T-helper 1 cell treated with Interleukin-12 subunit alpha and Interleukin-12 subunit beta and Interleukin-4 antibody, amounts not matched to agents 30 μg/mL and 1 μg/mL, for 36 hours (primary cell): Measurements from ENCODE around the gene DNM3.

Source experiments
- H3K27ac Mint-ChIP-seq: one replicate; pipeline ENCODE4 v1.8.0; 2021; ENCODE audit warnings: mild to moderate bottlenecking, mixed read lengths
- H3K27me3 Mint-ChIP-seq: one replicate; pipeline ENCODE4 v1.8.0; 2021; ENCODE audit warnings: low read depth, mixed read lengths
- H3K36me3 Mint-ChIP-seq: one replicate; pipeline ENCODE4 v1.8.0; 2021; ENCODE audit warnings: low read depth, mixed read lengths
- H3K4me1 Mint-ChIP-seq: one replicate; pipeline ENCODE4 v1.8.0; 2021; ENCODE audit warnings: low read depth, mixed read lengths
- H3K4me3 Mint-ChIP-seq: one replicate; pipeline ENCODE4 v1.8.0; 2021; ENCODE audit warnings: mild to moderate bottlenecking, moderate library complexity, mixed read lengths
- H3K9me3 Mint-ChIP-seq: one replicate; pipeline ENCODE4 v1.8.0; 2021; ENCODE audit warnings: mixed read lengths

Gene DNM3

GRCh38 chr1:172107316-172107975 is 266.1 kb downstream of the DNM3 start:
- Mint-ChIP-seq H3K4me3 (no peak overlapping the region), H3K4me1 (no peaks in the 10 kb centered on the region), H3K9me3 (no peaks in the 10 kb centered on the region), H3K36me3 (no peaks in the 10 kb centered on the region), H3K27me3 (peaks cover 15% of the 10 kb centered on the region), H3K27ac (no peak overlapping the region)

GRCh38 chr1:172108161-172108893 is 267.0 kb downstream of the DNM3 start:
- H3K4me3 Mint-ChIP-seq = no peak overlapping the region
- no peak overlapping the region for H3K27ac Mint-ChIP-seq
- peaks cover 11% of the 10 kb centered on the region for H3K27me3 Mint-ChIP-seq
- H3K4me1 Mint-ChIP-seq = no peaks in the 10 kb centered on the region
- H3K36me3 Mint-ChIP-seq = no peaks in the 10 kb centered on the region
- no peaks in the 10 kb centered on the region for H3K9me3 Mint-ChIP-seq

DNA sequence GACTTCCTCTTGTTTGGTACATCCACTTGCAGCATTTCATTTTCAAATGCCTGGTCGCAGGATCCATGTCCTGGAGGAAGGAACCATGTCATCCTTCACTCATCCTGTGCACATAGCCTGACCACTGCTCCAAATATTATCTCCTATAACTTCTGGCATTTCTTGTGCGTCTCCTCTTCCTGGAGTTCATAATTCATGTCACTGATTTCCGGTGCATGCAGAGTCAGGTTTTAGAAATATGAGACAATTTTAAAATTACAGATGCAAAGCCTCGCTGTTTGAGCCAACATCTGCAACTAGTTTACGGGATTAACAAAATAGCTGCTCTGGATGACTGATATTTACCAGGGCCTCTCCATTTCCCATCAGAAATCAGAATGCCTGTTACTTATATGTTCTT is 268.1 kb downstream of the DNM3 start:
- Mint-ChIP-seq H3K4me1 (no peaks in the 10 kb centered on the region), H3K27ac (no peak overlapping the region), H3K27me3 (peaks cover 11% of the 10 kb centered on the region), H3K9me3 (no peaks in the 10 kb centered on the region), H3K4me3 (no peak overlapping the region), H3K36me3 (no peaks in the 10 kb centered on the region)

DNA sequence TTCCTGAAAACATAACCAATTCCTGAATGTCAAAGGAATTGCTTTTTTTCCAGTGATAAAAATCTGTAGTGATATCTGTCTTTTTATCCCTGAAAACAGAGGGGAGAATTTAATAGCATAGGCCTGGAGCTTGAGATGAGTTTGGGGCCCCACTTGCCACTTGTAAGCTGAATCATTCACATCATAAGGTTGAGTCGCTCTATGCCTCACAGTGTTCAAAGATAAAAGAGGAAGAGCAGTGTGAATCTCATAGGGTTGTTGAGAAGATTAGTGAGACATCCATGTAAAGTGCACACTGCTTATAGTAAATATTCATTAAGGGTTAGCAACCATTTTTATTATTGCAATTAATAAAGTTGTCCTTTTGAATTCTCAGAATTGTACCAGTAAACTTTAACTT is 271.3 kb downstream of the DNM3 start:
- Mint-ChIP-seq H3K36me3 (peaks cover 3% of the 10 kb centered on the region), H3K4me1 (peaks cover 5% of the 10 kb centered on the region), H3K27ac (no peak overlapping the region), H3K4me3 (no peak overlapping the region), H3K27me3 (peaks cover 17% of the 10 kb centered on the region), H3K9me3 (no peaks in the 10 kb centered on the region)

- Mint-ChIP-seq H3K36me3 (peaks cover 11% of the 10 kb centered on the region), H3K4me1 (peaks cover 16% of the 10 kb centered on the region), H3K4me3 (peak overlapping the region; percentile 6), H3K27me3 (peaks cover 5% of the 10 kb centered on the region), H3K27ac (peak overlapping the region; percentile 58), H3K9me3 (peaks cover 5% of the 10 kb centered on the region)
Observed at GRCh38 chr1:172117800-172118199, 276.5 kb downstream of the DNM3 start.

GRCh38 chr1:172118618-172119017 is 277.3 kb downstream of the DNM3 start:
- Mint-ChIP-seq H3K4me3 (no peak overlapping the region), H3K9me3 (peaks cover 5% of the 10 kb centered on the region), H3K27me3 (peaks cover 5% of the 10 kb centered on the region), H3K4me1 (peaks cover 16% of the 10 kb centered on the region), H3K27ac (no peak overlapping the region), H3K36me3 (peaks cover 11% of the 10 kb centered on the region)

DNA sequence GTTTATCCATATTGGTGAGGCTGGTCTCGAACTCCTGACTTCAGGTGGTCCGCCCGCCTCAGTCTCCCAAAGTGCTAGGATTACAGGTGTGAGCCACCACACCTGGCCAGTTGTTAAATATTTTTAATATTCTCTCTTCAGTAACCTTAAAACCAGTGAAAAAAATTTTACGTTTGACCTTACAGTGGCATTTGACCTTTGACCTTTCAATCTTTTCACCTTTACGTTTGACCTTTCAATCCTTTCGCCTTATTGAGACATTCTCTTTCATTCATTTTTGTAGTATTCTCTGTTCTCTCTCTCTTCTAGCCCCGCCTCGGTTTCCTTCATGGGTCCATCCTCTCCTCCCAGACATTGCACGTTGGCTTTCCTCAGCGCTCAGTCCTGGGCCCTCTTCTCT is 277.9 kb downstream of the DNM3 start:
- Mint-ChIP-seq H3K36me3 (peaks cover 11% of the 10 kb centered on the region), H3K9me3 (peaks cover 5% of the 10 kb centered on the region), H3K27me3 (peaks cover 5% of the 10 kb centered on the region), H3K4me3 (no peak overlapping the region), H3K4me1 (peaks cover 16% of the 10 kb centered on the region), H3K27ac (no peak overlapping the region)

- Mint-ChIP-seq H3K27me3 (peaks cover 1% of the 10 kb centered on the region), H3K36me3 (peaks cover 11% of the 10 kb centered on the region), H3K4me1 (peaks cover 16% of the 10 kb centered on the region), H3K9me3 (peaks cover 5% of the 10 kb centered on the region), H3K27ac (no peak overlapping the region), H3K4me3 (no peak overlapping the region)
Observed at GRCh38 chr1:172120381-172120780, 279.1 kb downstream of the DNM3 start.

DNA sequence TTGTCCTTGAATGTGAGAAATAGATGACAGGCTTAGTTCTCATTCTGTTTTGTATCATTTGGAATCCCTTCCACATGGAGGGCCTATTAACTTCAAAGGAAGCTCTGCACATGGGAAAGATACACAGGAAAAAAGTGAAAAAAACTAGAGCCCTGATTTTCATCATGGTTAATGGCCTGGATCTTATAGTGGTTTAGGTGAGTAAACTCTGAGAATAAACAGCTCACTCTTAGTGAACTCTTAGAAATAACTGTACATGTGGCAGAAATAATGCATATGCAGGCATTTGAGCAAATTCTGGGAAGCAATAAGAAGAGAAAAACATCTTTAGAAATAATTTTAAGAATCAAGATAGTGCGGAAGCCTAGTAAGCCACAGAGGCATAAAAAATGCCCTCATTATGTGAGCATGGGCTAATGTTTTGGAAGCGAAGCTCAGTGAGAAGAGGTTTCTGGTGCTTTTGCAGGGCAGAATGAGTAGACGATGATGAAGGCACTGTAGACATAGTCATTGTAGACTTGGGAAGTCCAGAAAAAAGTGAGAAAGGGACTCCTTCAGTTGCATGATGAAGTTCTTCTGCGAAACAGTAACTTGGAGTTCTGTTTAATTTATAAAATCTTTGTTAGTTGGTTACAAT is 279.9 kb downstream of the DNM3 start:
- H3K4me3 Mint-ChIP-seq = no peak overlapping the region
- peaks cover 16% of the 10 kb centered on the region for H3K4me1 Mint-ChIP-seq
- peaks cover 5% of the 10 kb centered on the region for H3K9me3 Mint-ChIP-seq
- no peak overlapping the region for H3K27ac Mint-ChIP-seq
- H3K36me3 Mint-ChIP-seq = peaks cover 11% of the 10 kb centered on the region
- no peaks in the 10 kb centered on the region for H3K27me3 Mint-ChIP-seq

DNA sequence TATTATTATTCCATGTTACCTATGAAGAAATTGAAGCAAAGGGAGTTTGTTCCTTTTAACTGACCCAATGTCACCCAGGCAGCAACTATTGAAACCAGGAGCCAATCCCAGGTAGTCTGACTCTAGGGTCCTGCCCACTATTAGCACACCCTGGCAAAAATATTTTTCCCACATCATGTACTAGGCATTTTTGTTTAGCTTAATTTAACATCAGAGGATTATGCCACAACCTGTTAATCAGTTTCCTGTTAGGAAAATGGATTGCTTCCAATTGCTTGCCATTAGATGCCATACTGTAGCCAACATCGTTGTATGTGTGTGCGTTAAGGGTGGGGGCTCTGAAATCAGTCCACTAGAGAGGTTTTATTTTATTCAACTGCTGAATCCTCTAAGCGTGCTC is 281.1 kb downstream of the DNM3 start:
- Mint-ChIP-seq H3K36me3 (peaks cover 12% of the 10 kb centered on the region), H3K9me3 (peaks cover 5% of the 10 kb centered on the region), H3K27me3 (no peaks in the 10 kb centered on the region), H3K4me1 (peaks cover 14% of the 10 kb centered on the region), H3K4me3 (no peak overlapping the region), H3K27ac (no peak overlapping the region)

GRCh38 chr1:172125250-172125649 is 284.0 kb downstream of the DNM3 start:
- no peak overlapping the region for H3K4me3 Mint-ChIP-seq
- no peaks in the 10 kb centered on the region for H3K27me3 Mint-ChIP-seq
- H3K27ac Mint-ChIP-seq = no peak overlapping the region
- H3K36me3 Mint-ChIP-seq = peaks cover 3% of the 10 kb centered on the region
- peaks cover 7% of the 10 kb centered on the region for H3K9me3 Mint-ChIP-seq
- H3K4me1 Mint-ChIP-seq = no peaks in the 10 kb centered on the region

- peaks cover 3% of the 10 kb centered on the region for H3K36me3 Mint-ChIP-seq
- no peaks in the 10 kb centered on the region for H3K27me3 Mint-ChIP-seq
- H3K4me1 Mint-ChIP-seq = no peaks in the 10 kb centered on the region
- peaks cover 7% of the 10 kb centered on the region for H3K9me3 Mint-ChIP-seq
- H3K27ac Mint-ChIP-seq = no peak overlapping the region
- H3K4me3 Mint-ChIP-seq = no peak overlapping the region
Observed at GRCh38 chr1:172125812-172126430, 284.6 kb downstream of the DNM3 start.

GRCh38 chr1:172132836-172133235 is 291.5 kb downstream of the DNM3 start:
- H3K27ac Mint-ChIP-seq = no peak overlapping the region
- H3K9me3 Mint-ChIP-seq = peaks cover 7% of the 10 kb centered on the region
- H3K27me3 Mint-ChIP-seq = no peaks in the 10 kb centered on the region
- H3K4me3 Mint-ChIP-seq = no peak overlapping the region
- H3K36me3 Mint-ChIP-seq = peaks cover 7% of the 10 kb centered on the region
- H3K4me1 Mint-ChIP-seq = peaks cover 14% of the 10 kb centered on the region

DNA sequence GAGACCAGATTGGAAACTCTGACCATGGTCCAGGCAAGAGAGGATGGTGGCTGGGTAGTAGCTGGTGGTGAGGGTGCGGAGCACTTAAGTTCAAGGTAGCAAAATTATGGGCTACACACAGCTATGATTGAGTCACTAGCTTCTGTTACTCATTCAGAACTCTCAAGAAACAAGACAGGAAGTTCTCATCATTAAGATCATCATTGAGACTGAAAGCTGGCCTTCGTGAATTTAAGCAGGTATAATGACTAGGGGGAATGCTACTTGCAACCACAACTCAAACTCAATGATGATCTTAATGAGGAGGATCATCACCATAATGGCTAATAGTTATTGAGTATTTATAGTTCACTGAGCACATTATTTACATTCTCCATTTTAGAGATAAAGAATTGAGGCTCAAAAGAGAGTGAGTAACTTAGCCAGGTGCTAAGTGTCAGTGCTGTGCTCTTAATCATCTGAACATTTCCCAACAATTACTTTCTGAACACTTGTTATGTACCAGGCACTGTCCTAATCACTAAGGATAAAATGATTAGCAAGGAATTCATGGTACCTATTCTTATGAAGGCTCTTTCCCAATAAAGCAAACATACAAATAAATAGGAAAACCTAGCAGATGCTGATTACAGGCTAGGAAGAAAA is 292.9 kb downstream of the DNM3 start:
- H3K4me1 Mint-ChIP-seq = peaks cover 14% of the 10 kb centered on the region
- no peak overlapping the region for H3K4me3 Mint-ChIP-seq
- no peak overlapping the region for H3K27ac Mint-ChIP-seq
- peaks cover 7% of the 10 kb centered on the region for H3K36me3 Mint-ChIP-seq
- H3K9me3 Mint-ChIP-seq = peaks cover 6% of the 10 kb centered on the region
- no peaks in the 10 kb centered on the region for H3K27me3 Mint-ChIP-seq
